HG02610 (cell line): ENCODE results near the gene THUMPD3.

Experiments
- ATAC-seq: cut with Tn5 transposase; IDR thresholded peaks from one replicate; pipeline ENCODE4 v1.9.1; 2021; ENCODE audit warnings: mild to moderate bottlenecking, moderate library complexity; ENCODE audit not compliant: unreplicated experiment

The THUMPD3 gene

GRCh38 chr3:9352917-9353752 is 9.7 kb upstream of the THUMPD3 start:
- ATAC-seq = no peak

GRCh38 chr3:9361691-9362388 is 1.0 kb upstream of the THUMPD3 start:
- no peak for ATAC-seq

DNA sequence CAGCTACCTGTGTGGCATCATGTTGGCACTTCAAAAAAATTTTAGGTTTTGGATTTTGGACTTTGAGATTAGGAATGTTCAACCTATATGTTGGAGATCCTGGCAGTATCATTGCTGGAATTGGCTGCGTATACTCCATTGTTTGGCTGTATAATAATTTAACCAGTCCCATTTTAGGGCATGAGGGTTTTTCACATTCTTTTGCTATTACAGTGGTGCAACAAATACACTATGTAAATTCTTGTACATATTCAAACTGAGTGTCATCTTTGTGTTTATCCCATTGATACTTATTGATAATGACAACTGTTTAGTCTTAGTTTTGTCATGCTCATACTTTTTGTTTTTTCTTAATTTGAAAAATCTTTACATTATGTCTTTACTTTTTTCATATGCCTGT is 6.7 kb downstream of the THUMPD3 start:
- ATAC-seq = no peak

GRCh38 chr3:9373465-9373864 is 10.6 kb downstream of the THUMPD3 start:
- ATAC-seq = no peak

- no peak for ATAC-seq
These were observed 15.1 kb downstream of the THUMPD3 start for GRCh38 chr3:9377981-9378380.

- no peak for ATAC-seq
These were observed 16.5 kb downstream of the THUMPD3 start for GRCh38 chr3:9379327-9379726.

- ATAC-seq = no peak
These were observed 17.2 kb downstream of the THUMPD3 start for GRCh38 chr3:9380014-9380413.

GRCh38 chr3:9384141-9384828 is 21.4 kb downstream of the THUMPD3 start:
- ATAC-seq = no peak

DNA sequence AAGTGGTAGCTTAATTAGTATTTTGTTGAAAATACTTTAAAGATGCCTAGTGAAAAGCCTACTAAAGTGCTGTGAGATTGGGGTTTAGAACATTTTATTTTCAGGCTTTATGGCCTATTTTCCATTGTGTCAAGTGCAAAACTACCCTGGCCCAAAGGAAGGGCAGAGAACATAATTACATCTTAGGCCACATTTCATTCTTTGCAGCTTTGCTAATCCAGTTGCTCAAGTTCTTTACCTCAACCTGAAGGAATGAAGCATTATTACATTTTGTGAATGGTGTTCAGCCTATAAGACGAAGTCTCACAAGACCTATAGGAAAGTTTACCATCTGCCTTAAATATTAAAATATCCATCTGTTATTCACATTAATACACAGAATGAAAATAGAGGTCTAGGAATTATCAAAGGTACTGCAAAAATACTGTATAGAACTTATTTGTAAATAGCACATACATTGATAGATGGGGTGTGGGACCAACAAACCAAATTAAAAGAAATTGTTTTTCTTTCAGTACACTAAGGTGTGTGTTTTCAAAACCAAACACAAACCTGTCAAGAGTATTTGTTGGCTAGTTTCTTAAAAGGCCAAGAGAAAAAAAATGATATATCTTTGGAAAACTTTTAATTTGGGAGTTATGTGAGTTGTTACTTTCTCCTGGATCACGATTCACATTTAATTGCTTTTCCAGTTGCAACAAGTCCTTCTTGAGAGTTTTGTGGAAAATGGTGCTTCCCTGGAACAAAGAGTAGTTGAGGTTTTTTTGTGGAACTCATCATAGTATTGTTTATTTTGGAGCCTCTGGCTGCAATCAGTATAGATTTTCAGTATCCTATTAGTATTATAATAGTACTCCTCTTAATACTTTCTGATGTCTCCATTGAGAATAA is 22.6 kb downstream of the THUMPD3 start:
- ATAC-seq = no peak

GRCh38 chr3:9386078-9386459 is 23.2 kb downstream of the THUMPD3 start:
- ATAC-seq = no peak

DNA sequence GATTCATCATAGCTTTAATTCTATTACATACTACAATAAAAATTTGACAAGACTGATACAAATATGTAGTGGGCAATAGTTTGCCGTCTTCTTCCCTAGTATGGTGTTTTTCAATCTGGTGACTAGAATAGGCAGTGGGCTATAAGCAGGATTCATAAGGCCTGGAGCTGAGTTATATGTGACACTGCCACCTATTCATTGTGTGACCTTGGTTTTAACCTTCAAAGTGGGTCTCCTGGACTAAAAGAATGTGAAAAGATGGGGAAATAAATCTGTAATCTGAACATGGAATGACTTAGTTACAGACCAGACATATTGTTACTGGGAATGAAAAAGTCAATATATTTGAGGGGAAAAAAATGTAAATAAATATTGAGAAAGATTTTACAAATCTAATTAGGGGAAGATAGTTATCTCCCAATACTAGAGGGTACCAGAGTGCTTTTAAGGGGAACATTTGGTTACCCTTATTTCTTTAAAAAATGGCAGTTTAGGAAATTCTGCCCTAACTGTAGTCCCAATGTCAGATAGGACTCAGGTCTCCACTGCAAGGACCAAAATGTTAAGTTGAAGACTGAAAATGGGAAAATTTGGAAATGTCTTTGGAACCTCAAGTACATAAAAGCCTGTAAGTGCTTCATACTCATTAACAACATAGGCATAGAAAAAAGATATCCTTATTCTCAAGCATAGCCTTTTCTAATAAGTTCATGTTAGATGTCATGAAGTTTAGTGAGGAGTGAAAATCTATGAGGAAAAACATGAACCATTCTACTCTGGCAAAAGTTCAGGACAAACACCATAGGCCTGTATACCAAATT is 23.9 kb downstream of the THUMPD3 start:
- ATAC-seq = no peak

DNA sequence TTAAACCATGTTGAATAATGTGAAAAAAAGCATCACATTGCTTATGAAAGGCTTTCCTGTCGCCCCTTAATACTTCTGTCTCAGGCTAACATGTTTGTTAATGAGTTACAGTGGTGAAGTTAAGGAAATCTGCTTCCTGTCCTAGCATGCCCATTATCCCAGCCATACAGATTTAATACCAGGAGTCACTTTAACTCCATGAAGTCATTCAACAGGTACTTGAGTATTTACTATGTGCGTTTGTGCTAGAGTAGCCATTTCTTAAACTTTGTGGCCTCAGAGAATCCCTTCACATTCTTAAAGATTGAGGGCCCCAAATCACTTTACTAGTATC is 24.4 kb downstream of the THUMPD3 start:
- no peak for ATAC-seq

DNA sequence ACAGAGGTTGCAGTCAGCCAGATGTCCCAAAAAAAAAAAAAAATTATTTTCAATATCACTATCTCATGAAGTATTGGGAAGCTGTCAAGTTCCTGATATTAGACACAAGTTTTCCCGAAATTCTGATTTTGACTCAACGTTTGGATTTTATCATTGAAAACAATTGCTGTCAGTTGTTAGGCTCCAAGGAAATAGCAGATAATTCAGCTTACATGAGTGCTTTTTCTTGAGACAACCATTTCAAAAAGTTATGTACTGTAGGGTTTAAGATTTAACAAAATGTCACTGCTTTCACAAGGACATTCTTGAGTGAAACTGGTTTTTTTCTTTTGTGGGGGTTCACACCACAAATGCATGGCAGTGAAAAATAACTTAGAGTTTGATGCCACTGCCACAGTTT is 25.3 kb downstream of the THUMPD3 start:
- ATAC-seq = no peak

- ATAC-seq = no peak
These were observed 25.9 kb downstream of the THUMPD3 start for GRCh38 chr3:9388562-9389272.

GRCh38 chr3:9390265-9390888 is 27.5 kb downstream of the THUMPD3 start:
- ATAC-seq = no peak

DNA sequence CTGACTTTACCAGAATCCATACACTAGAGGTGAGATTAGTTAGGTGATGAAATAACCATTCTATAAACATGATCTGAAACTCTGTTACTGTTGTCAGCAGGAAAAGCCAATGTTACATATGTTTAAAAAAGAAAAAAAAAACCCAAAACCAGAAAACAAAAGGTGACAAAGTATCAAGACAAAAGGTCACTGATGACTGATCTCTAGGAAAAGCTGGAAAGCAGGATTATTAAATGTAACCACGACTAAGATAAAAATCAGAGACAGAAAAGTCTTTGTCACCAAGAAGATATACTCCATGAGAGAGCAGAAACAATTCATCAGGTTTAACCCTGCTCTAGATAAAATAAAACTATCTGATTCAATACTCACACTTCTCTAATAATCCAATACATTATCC is 29.2 kb downstream of the THUMPD3 start:
- no peak for ATAC-seq

DNA sequence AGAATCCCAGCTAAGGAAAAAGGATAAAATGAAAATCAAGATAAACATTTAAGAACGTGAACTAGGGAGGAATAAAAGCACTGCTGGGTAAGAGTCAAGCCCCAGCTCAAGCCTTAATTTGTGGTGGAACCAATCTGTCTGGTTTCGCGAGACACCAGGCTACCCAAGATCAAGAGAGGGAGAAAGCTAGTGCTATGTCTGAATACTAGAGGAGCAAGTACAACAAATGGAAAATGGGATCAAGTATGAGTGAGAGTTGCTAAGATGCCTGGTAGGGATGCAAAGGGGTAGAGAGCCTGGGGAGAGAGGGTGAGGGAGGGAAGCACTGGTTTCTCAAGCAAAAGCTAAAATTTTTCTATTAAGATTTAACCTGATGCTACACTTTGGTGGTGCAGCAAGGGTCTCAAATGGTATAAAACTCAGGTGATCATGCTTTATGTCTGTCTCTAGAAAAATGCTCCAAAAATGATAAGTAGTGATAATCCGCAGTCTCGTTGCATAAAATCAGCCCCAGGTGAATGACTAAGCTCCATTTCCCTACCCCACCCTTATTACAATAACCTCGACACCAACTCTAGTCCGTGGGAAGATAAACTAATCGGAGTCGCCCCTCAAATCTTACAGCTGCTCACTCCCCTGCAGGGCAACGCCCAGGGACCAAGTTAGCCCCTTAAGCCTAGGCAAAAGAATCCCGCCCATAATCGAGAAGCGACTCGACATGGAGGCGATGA is 32.9 kb downstream of the THUMPD3 start:
- no peak for ATAC-seq

DNA sequence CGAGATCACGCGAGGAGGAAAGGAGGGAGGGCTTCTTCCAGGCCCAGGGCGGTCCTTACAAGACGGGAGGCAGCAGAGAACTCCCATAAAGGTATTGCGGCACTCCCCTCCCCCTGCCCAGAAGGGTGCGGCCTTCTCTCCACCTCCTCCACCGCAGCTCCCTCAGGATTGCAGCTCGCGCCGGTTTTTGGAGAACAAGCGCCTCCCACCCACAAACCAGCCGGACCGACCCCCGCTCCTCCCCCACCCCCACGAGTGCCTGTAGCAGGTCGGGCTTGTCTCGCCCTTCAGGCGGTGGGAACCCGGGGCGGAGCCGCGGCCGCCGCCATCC is 33.4 kb downstream of the THUMPD3 start:
- ATAC-seq = peak; percentile 37
